Neutrophil (primary cell): ENCODE measurements around the gene RNF222.

Experiments used
- H3K27ac ChIP-seq: fragments of 200-600 bp; sonication (generic); 2 replicates; pipeline ENCODE4 v1.5.1; 2016; ENCODE audit warnings: mild to moderate bottlenecking, moderate library complexity
- H3K27me3 ChIP-seq: fragments of 200-600 bp; sonication (generic); 2 replicates; pipeline ENCODE4 v1.6.0; 2016; ENCODE audit warnings: mild to moderate bottlenecking
- H3K36me3 ChIP-seq: fragments of 200-600 bp; sonication (generic); 2 replicates; pipeline ENCODE4 v1.5.1; 2017
- H3K4me1 ChIP-seq, 2 experiments: fragments of 200-600 bp in 1 of 2; sonication (generic) in 1 of 2; 1 replicate in 1 of 2; 2 replicates in 1 of 2; pipeline versions ENCODE4 v1.5.1 to v1.6.1; 2013 to 2016; ENCODE audit warnings: low read depth in 1 of 2, low read length in 1 of 2, mild to moderate bottlenecking in 1 of 2, moderate library complexity in 1 of 2; ENCODE audit not compliant: control insufficient read depth in 1 of 2, insufficient read depth in 1 of 2
- H3K4me3 ChIP-seq, 2 experiments: fragments of 200-600 bp in 1 of 2; sonication (generic) in 1 of 2; 1 replicate in 1 of 2; 2 replicates in 1 of 2; pipeline ENCODE4 v1.5.1; 2013 to 2016; ENCODE audit warnings: low read depth in 1 of 2, low read length in 1 of 2, mild to moderate bottlenecking in 1 of 2, moderate library complexity in 1 of 2
- H3K9me3 ChIP-seq: fragments of 200-600 bp; sonication (generic); 2 replicates; pipeline ENCODE4 v1.5.1; 2016
- CTCF ChIP-seq: fragments of 200-600 bp; sonication (generic); IDR thresholded peaks from 2 replicates; pipeline ENCODE4 v1.5.1; 2016; ENCODE audit warnings: antibody characterized with exemption

The RNF222 gene

GRCh38 chr17:8393470-8394231 is 4.0 kb downstream of the RNF222 start:
- Histone ChIP-seq H3K36me3 (no peaks in the 10 kb centered on the region), H3K27me3 (peaks cover 36% of the 10 kb centered on the region), H3K27ac (peak overlapping the region; percentile 96), H3K4me1 (peaks cover 19 to 27% of the 10 kb centered on the region in 2 experiments), H3K4me3 (peak overlapping the region; percentile 8 to 35), H3K9me3 (no peaks in the 10 kb centered on the region)
- TF ChIP-seq CTCF, result peak; percentile 31

GRCh38 chr17:8392674-8393469 is 4.8 kb downstream of the RNF222 start:
- Histone ChIP-seq H3K36me3 (no peaks in the 10 kb centered on the region), H3K9me3 (no peaks in the 10 kb centered on the region), H3K27me3 (peaks cover 28% of the 10 kb centered on the region), H3K4me3 (peak overlapping the region in 1 of 2 experiments; percentile 35), H3K4me1 (peaks cover 19 to 27% of the 10 kb centered on the region in 2 experiments), H3K27ac (peak overlapping the region; percentile 96)
- TF ChIP-seq CTCF, result no peak

- Histone ChIP-seq H3K9me3 (no peaks in the 10 kb centered on the region), H3K36me3 (no peaks in the 10 kb centered on the region), H3K4me1 (peaks cover 19 to 27% of the 10 kb centered on the region in 2 experiments), H3K27me3 (peaks cover 22% of the 10 kb centered on the region), H3K4me3 (no peak overlapping the region), H3K27ac (peak overlapping the region; percentile 96)
- no peak for TF ChIP-seq CTCF
These were observed 5.4 kb downstream of the RNF222 start for GRCh38 chr17:8392274-8392673.

GRCh38 chr17:8391711-8392110 is 5.9 kb downstream of the RNF222 start:
- H3K4me3 ChIP-seq, result no peak overlapping the region
- peaks cover 20 to 27% of the 10 kb centered on the region in 2 experiments for H3K4me1 ChIP-seq
- no peaks in the 10 kb centered on the region for H3K36me3 ChIP-seq
- H3K27ac ChIP-seq, result no peak overlapping the region
- peaks cover 16% of the 10 kb centered on the region for H3K27me3 ChIP-seq
- no peaks in the 10 kb centered on the region for H3K9me3 ChIP-seq
- TF ChIP-seq CTCF, result no peak

GRCh38 chr17:8387914-8388651 is 9.5 kb downstream of the RNF222 start:
- Histone ChIP-seq H3K4me1 (peaks cover 28 to 29% of the 10 kb centered on the region in 2 experiments), H3K4me3 (no peak overlapping the region), H3K27me3 (no peaks in the 10 kb centered on the region), H3K36me3 (no peaks in the 10 kb centered on the region), H3K9me3 (no peaks in the 10 kb centered on the region), H3K27ac (no peak overlapping the region)
- TF ChIP-seq CTCF, result no peak
